Measurements from ENCODE around the gene KIF4A. TPM values are rescaled to one million over a fixed set of nuclear protein-coding genes. Genes with fewer than 3 reads are reported as not detected.
"Not testable (repeated sequence)": the region's sequence is repeated elsewhere in the genome, so short reads cannot be mapped to it uniquely, and the experiment has no call there.

KIF4A gene
- total RNA-seq, 1 donor from 2014 or later, result 0.13 TPM

GRCh38 chrX:70360366-70360765, 70.5 kb downstream of the KIF4A start:
- no peak for DNase-seq (ENCODE audit: low spot score)

GRCh38 chrX:70368731-70369130, 78.8 kb downstream of the KIF4A start:
- DNase-seq (ENCODE audit: low spot score), result not testable (repeated sequence)

- DNase-seq (ENCODE audit: low spot score), result no peak
Measured at GRCh38 chrX:70386235-70386634, 96.3 kb downstream of the KIF4A start.

- DNase-seq (ENCODE audit: low spot score), result no peak
Measured at GRCh38 chrX:70398899-70399298, 109.0 kb downstream of the KIF4A start.

GRCh38 chrX:70400181-70400580, 110.3 kb downstream of the KIF4A start:
- DNase-seq (ENCODE audit: low spot score), result not testable (repeated sequence)

- DNase-seq (ENCODE audit: low spot score), result no peak
Measured at GRCh38 chrX:70402721-70403120, 112.8 kb downstream of the KIF4A start.

- DNase-seq (ENCODE audit: low spot score), result no peak
Measured at GRCh38 chrX:70405003-70405402, 115.1 kb downstream of the KIF4A start.

GRCh38 chrX:70410921-70411320, 121.0 kb downstream of the KIF4A start:
- no peak for DNase-seq (ENCODE audit: low spot score)

GRCh38 chrX:70411475-70411874, 121.6 kb downstream of the KIF4A start:
- no peak for DNase-seq (ENCODE audit: low spot score)

GRCh38 chrX:70421618-70422017, 131.7 kb downstream of the KIF4A start:
- no peak for DNase-seq (ENCODE audit: low spot score)

- DNase-seq (ENCODE audit: low spot score), result no peak
Measured at GRCh38 chrX:70422851-70423341, 133.0 kb downstream of the KIF4A start, which contains the start of gene GDPD2. TSS of gene GDPD2 (plus strand) at chrX:70423314. CDS start at chrX:70424985, 1,671 bp downstream.

GRCh38 chrX:70423936-70424675, 134.2 kb downstream of the KIF4A start:
- no peak for DNase-seq (ENCODE audit: low spot score)

- no peak for DNase-seq (ENCODE audit: low spot score)
Measured at GRCh38 chrX:70424801-70425200, 134.9 kb downstream of the KIF4A start.

GRCh38 chrX:70426286-70427278, 136.7 kb downstream of the KIF4A start:
- DNase-seq (ENCODE audit: low spot score), result no peak

GRCh38 chrX:70427365-70427764, 137.5 kb downstream of the KIF4A start:
- no peak for DNase-seq (ENCODE audit: low spot score)

- DNase-seq (ENCODE audit: low spot score), result no peak
Measured at GRCh38 chrX:70429759-70430158, 139.9 kb downstream of the KIF4A start.

GRCh38 chrX:70432936-70433847, 143.3 kb downstream of the KIF4A start:
- no peak for DNase-seq (ENCODE audit: low spot score)

GRCh38 chrX:70433848-70434351, 144.0 kb downstream of the KIF4A start:
- DNase-seq (ENCODE audit: low spot score), result no peak

- no peak for DNase-seq (ENCODE audit: low spot score)
Measured at GRCh38 chrX:70434352-70434866, 144.5 kb downstream of the KIF4A start.

GRCh38 chrX:70434914-70435586, 145.1 kb downstream of the KIF4A start:
- DNase-seq (ENCODE audit: low spot score), result no peak

Data from mesenteric fat pad (tissue), 1 donor.